ENCODE measurements around the gene ZNF165.

The ZNF165 gene

GRCh38 chr6:28134716-28135115 lies 54.3 kb downstream of the ZNF165 start:
- no peak for DNase-seq (ENCODE audit: low read depth)
- TF ChIP-seq CTCF (conservative IDR thresholded peaks at IDR 0.05; ENCODE audit: control insufficient read depth, insufficient read depth, low read depth, low read length): no peak

GRCh38 chr6:28135393-28135792 lies 55.0 kb downstream of the ZNF165 start:
- peak overlapping the region; percentile 66 for H3K4me3 ChIP-seq (ENCODE audit: control insufficient read depth, low read depth, low read length)
- DNase-seq (ENCODE audit: low read depth): no peak
- no peak for TF ChIP-seq CTCF (conservative IDR thresholded peaks at IDR 0.05; ENCODE audit: control insufficient read depth, insufficient read depth, low read depth, low read length)

More at GRCh38 chr6:28134716-28135115, 54.3 kb downstream of the ZNF165 start:
- no peak overlapping the region for H3K4me3 ChIP-seq (ENCODE audit: control insufficient read depth, low read depth, low read length)

GRCh38 chr6:28136585-28137504 lies 56.5 kb downstream of the ZNF165 start:
- TF ChIP-seq CTCF (conservative IDR thresholded peaks at IDR 0.05; ENCODE audit: control insufficient read depth, insufficient read depth, low read depth, low read length): no peak
- H3K4me3 ChIP-seq (ENCODE audit: control insufficient read depth, low read depth, low read length): peak overlapping the region; percentile 66
- peak; percentile 97 for DNase-seq (ENCODE audit: low read depth)

GRCh38 chr6:28137505-28137981 lies 57.2 kb downstream of the ZNF165 start:
- H3K4me3 ChIP-seq (ENCODE audit: control insufficient read depth, low read depth, low read length): peak overlapping the region; percentile 66
- DNase-seq (ENCODE audit: low read depth): peak; percentile 29
- no peak for TF ChIP-seq CTCF (conservative IDR thresholded peaks at IDR 0.05; ENCODE audit: control insufficient read depth, insufficient read depth, low read depth, low read length)

Data from fibroblast of mammary gland (primary cell).